CD4-positive, alpha-beta memory T cell (primary cell): ENCODE measurements around the gene PRR35. TPM values are rescaled to one million over a fixed set of nuclear protein-coding genes. Genes with fewer than 3 reads are reported as not detected.

Experiments
- CTCF ChIA-PET: fragments of 350-600 bp; sonication (Branson Sonifier 250); formaldehyde crosslinking; loops from one replicate; lab custom pipeline; 2021; ENCODE audit warnings: inconsistent platforms; ENCODE audit not compliant: partially characterized antibody; lab: Charles Lee
- POLR2A ChIA-PET: fragments of 350-600 bp; sonication (Branson Sonifier 250); formaldehyde crosslinking; loops from one replicate; lab custom pipeline; 2021; ENCODE audit not compliant: partially characterized antibody; lab: Charles Lee
- DNase-seq, 5 donors: peaks; one replicate each; pipeline versions ENCODE4 v3.0.0 to v3.0.0-alpha.2; 2020 to 2022; ENCODE audit warnings: mixed read lengths in 1 of 5
- H3K27ac ChIP-seq: one replicate; pipeline ENCODE4 v1.7.0; 2013; ENCODE audit warnings: low read depth, low read length
- H3K27me3 ChIP-seq: 2 replicates; pipeline ENCODE4 v1.7.0; 2013; ENCODE audit warnings: mild to moderate bottlenecking, low read length, moderate library complexity; ENCODE audit not compliant: insufficient read depth
- H3K36me3 ChIP-seq: 2 replicates; pipeline ENCODE4 v1.7.0; 2013; ENCODE audit warnings: mild to moderate bottlenecking, low read length, moderate library complexity; ENCODE audit not compliant: insufficient read depth
- H3K4me1 ChIP-seq: 2 replicates; pipeline ENCODE4 v1.7.0; 2013; ENCODE audit warnings: mild to moderate bottlenecking, low read length, moderate library complexity; ENCODE audit not compliant: insufficient read depth
- H3K4me3 ChIP-seq, 2 donors: one replicate each; pipeline ENCODE4 v1.7.0; 2013; ENCODE audit warnings: low read length in 2 of 2, mild to moderate bottlenecking in 1 of 2
- H3K9me3 ChIP-seq, 2 donors: one replicate each; pipeline ENCODE4 v1.7.0; 2013; ENCODE audit warnings: low read length in 2 of 2, control low read depth in 1 of 2; ENCODE audit not compliant: control insufficient read depth in 1 of 2
- H3K27ac Mint-ChIP-seq, 7 donors: one replicate each; pipeline ENCODE4 v1.8.0; 2020 to 2021; ENCODE audit warnings: mixed read lengths in 7 of 7, mild to moderate bottlenecking in 6 of 7, inconsistent platforms in 3 of 7, moderate library complexity in 3 of 7
- H3K27me3 Mint-ChIP-seq, 2 donors: one replicate each; pipeline ENCODE4 v1.8.0; 2020 to 2021; ENCODE audit warnings: mixed read lengths in 2 of 2
- H3K36me3 Mint-ChIP-seq, 2 donors: one replicate each; pipeline ENCODE4 v1.8.0; 2020 to 2021; ENCODE audit warnings: mixed read lengths in 2 of 2, inconsistent platforms in 1 of 2, mild to moderate bottlenecking in 1 of 2
- H3K4me1 Mint-ChIP-seq, 4 donors: one replicate each; pipeline ENCODE4 v1.8.0; 2020 to 2021; ENCODE audit warnings: mixed read lengths in 4 of 4, mild to moderate bottlenecking in 1 of 4
- H3K4me3 Mint-ChIP-seq, 8 donors: one replicate each; pipeline ENCODE4 v1.8.0; 2020 to 2021; ENCODE audit warnings: mixed read lengths in 8 of 8, mild to moderate bottlenecking in 7 of 8, moderate library complexity in 6 of 8, inconsistent platforms in 3 of 8
- H3K9me3 Mint-ChIP-seq, 8 donors: one replicate each; pipeline ENCODE4 v1.8.0; 2020 to 2021; ENCODE audit warnings: mixed read lengths in 8 of 8, mild to moderate bottlenecking in 5 of 8, inconsistent platforms in 3 of 8, moderate library complexity in 1 of 8
- intact Hi-C: fragments of 100-400 bp; cut with micrococcal nuclease; formaldehyde crosslinking; loops from one replicate; pipeline ENCODE4 v1.15.1; 2023
- polyA plus RNA-seq, 2 donors: library from polyadenylated mRNA; unstranded; fragments of 300-500 nt; fragmentation: Illumina TruSeq; gene quantifications; one replicate each; pipeline ENCODE4 v1.2.3, GENCODE V29; 2021
- total RNA-seq, 2 experiments: library from RNA; stranded (reverse); gene quantifications; one replicate each; pipeline ENCODE4 v1.2.3, GENCODE V29; 2021

The PRR35 gene
- total and polyA plus RNA-seq, 4 experiments from 2014 or later = not detected

DNA sequence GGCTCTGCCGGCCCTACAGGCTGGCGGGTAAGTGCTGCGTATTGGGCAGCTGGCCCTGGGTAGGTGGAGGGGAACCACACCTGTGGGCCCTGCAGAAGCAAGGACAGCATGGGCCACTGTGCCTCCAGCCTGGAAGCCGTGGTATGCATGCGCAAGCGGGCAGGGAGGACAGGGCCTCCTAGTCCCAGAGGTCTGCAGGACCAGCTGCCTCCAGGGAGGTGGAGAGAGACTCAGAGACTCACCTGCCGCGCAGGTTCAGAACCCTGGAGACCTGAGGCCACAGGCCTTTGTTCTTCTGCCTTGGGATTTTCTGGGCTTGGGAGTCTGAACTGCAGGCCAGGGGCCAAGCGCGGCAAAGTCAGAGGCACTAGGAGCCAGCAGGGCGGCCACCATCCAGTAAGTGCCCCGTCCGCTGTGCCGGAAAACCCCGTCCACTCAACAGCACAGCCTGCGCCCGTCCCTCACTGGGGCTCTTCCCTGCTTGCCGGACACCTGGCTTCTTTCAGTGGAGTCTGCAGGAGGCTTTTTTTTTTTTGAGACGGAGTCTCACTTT lies 20.8 kb downstream of the PRR35 start:
- Histone ChIP-seq H3K36me3 (no peaks in the 10 kb centered on the region), H3K9me3 (no peaks in the 10 kb centered on the region), H3K27me3 (no peaks in the 10 kb centered on the region), H3K4me1 (no peaks in the 10 kb centered on the region), H3K4me3 (no peak overlapping the region), H3K27ac (no peak overlapping the region)
- intact Hi-C loops = loop anchor here (10.0 kb wide), 1 partner anchor 206 kb away; the partner anchor contains the start of gene MRPL28
- peaks cover 0 to 4% of the 10 kb centered on the region in 2 donors for H3K36me3 Mint-ChIP-seq
- H3K27me3 Mint-ChIP-seq = no peaks in the 10 kb centered on the region
- H3K4me1 Mint-ChIP-seq = no peaks in the 10 kb centered on the region
- DNase-seq = no peak
- no peak overlapping the region for H3K27ac Mint-ChIP-seq
- no peak overlapping the region for H3K4me3 Mint-ChIP-seq
- POLR2A ChIA-PET = interaction anchor here (0.9 to 1.7 kb wide), 2 partner anchors 8 to 55 kb away, joined by 3 to 5 read pairs; partner anchors contain the start of gene METTL26
- CTCF ChIA-PET = no interaction called here
- H3K9me3 Mint-ChIP-seq = no peaks in the 10 kb centered on the region

DNA sequence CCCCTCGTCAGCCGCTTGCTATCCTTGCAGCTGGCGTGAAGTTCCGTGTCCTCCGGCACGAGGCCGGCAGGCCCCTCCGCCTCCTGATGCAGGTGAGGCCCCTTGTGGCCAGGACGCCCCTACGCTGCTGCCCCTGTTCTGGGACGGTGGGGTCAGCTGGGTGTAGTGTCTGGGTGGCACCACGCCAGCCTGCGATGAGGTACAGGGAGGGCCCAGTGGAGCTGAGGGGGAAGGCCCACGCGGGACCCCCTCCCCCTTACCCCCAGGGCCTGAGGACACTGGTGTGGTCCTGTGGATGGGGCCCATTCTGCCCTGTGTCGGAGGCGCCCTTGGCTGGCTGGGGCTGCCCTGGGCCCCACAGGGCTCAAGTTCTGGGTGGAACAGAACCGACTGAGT lies 22.0 kb downstream of the PRR35 start:
- POLR2A ChIA-PET = no interaction called here
- intact Hi-C loops = loop anchor here (10.0 kb wide), 1 partner anchor 207 kb away; the partner anchor contains the start of gene MRPL28
- peaks cover 0 to under 1% (median under 1%) of the 10 kb centered on the region in 4 donors for H3K4me1 Mint-ChIP-seq
- no peaks in the 10 kb centered on the region for H3K27me3 ChIP-seq
- H3K27me3 Mint-ChIP-seq = no peaks in the 10 kb centered on the region
- H3K4me3 ChIP-seq = no peak overlapping the region
- H3K9me3 Mint-ChIP-seq = no peaks in the 10 kb centered on the region
- H3K36me3 Mint-ChIP-seq = no peaks in the 10 kb centered on the region
- no peak overlapping the region for H3K27ac ChIP-seq
- H3K4me3 Mint-ChIP-seq = no peak overlapping the region
- H3K27ac Mint-ChIP-seq = no peak overlapping the region
- no peaks in the 10 kb centered on the region for H3K4me1 ChIP-seq
- CTCF ChIA-PET = interaction anchor here (0.8 kb wide), 1 partner anchor 26 kb away, joined by 3 read pairs; no protein-coding TSS in a partner anchor
- H3K9me3 ChIP-seq = no peaks in the 10 kb centered on the region
- DNase-seq = no peak
- H3K36me3 ChIP-seq = no peaks in the 10 kb centered on the region

DNA sequence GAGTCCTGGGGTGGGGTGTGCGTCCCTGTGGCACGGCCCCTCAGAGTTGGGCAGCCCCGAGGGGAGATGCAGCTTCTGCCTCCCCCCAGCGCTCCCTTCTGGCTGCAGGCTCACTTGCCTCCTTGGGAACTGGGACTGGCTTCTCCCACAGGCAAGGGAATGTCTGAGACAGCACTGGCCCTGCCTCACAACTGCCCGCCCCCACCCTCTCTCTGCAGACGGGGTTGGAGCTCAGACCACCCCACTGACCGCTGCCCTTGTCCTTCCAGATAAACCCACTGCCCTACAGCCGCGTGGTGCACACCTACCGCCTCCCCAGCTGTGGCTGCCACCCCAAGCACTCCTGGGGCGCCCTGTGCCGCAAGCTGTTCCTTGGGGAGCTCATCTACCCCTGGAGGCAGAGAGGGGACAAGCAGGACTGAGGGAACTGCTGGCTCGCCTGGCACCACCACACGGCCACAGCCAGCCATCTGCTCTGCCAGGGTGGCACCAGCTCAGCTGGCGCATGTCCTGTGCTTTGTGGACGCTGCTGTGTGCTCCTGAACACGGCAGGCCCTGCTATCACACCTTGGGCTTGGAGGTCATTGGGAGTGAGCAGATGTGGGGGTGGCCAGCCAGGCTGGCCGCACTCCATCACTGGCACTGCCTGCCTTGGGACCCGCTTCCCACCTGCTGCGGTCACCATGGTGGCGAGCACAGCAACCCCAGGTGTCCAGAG lies 22.6 kb downstream of the PRR35 start:
- H3K4me1 Mint-ChIP-seq = peaks cover 2 to 6% (median 4%) of the 10 kb centered on the region in 4 donors
- H3K4me3 ChIP-seq = no peak overlapping the region
- H3K4me3 Mint-ChIP-seq = no peak overlapping the region
- ChIA-PET POLR2A (no interaction called here), CTCF (interaction anchor here (0.8 kb wide), 1 partner anchor 26 kb away, joined by 3 read pairs; no protein-coding TSS in a partner anchor)
- no peaks in the 10 kb centered on the region for H3K27me3 Mint-ChIP-seq
- peak in 1 of 5 donors; percentile 30 for DNase-seq
- peaks cover 5% of the 10 kb centered on the region for H3K4me1 ChIP-seq
- no peak overlapping the region for H3K27ac Mint-ChIP-seq
- no peaks in the 10 kb centered on the region for H3K36me3 Mint-ChIP-seq
- no peaks in the 10 kb centered on the region for H3K9me3 Mint-ChIP-seq
- intact Hi-C loops = loop anchor here (10.0 kb wide), 1 partner anchor 208 kb away; the partner anchor contains the start of gene MRPL28
- no peaks in the 10 kb centered on the region for H3K9me3 ChIP-seq
- H3K36me3 ChIP-seq = no peaks in the 10 kb centered on the region
- no peaks in the 10 kb centered on the region for H3K27me3 ChIP-seq
- no peak overlapping the region for H3K27ac ChIP-seq

GRCh38 chr16:583470-583814 lies 23.2 kb downstream of the PRR35 start:
- Mint-ChIP-seq H3K36me3 (no peaks in the 10 kb centered on the region), H3K4me1 (peaks cover 2 to 13% (median 8%) of the 10 kb centered on the region in 4 donors), H3K27me3 (no peaks in the 10 kb centered on the region), H3K4me3 (no peak overlapping the region), H3K27ac (no peak overlapping the region), H3K9me3 (no peaks in the 10 kb centered on the region)
- DNase-seq = peak in 1 of 5 donors; percentile 18
- intact Hi-C loops = loop anchor here (10.0 kb wide), 1 partner anchor 209 kb away; the partner anchor contains the start of gene MRPL28
- Histone ChIP-seq H3K4me1 (peaks cover 11% of the 10 kb centered on the region), H3K27me3 (no peaks in the 10 kb centered on the region), H3K36me3 (no peaks in the 10 kb centered on the region), H3K9me3 (no peaks in the 10 kb centered on the region), H3K27ac (no peak overlapping the region), H3K4me3 (no peak overlapping the region)
- ChIA-PET POLR2A (no interaction called here), CTCF (no interaction called here)

DNA sequence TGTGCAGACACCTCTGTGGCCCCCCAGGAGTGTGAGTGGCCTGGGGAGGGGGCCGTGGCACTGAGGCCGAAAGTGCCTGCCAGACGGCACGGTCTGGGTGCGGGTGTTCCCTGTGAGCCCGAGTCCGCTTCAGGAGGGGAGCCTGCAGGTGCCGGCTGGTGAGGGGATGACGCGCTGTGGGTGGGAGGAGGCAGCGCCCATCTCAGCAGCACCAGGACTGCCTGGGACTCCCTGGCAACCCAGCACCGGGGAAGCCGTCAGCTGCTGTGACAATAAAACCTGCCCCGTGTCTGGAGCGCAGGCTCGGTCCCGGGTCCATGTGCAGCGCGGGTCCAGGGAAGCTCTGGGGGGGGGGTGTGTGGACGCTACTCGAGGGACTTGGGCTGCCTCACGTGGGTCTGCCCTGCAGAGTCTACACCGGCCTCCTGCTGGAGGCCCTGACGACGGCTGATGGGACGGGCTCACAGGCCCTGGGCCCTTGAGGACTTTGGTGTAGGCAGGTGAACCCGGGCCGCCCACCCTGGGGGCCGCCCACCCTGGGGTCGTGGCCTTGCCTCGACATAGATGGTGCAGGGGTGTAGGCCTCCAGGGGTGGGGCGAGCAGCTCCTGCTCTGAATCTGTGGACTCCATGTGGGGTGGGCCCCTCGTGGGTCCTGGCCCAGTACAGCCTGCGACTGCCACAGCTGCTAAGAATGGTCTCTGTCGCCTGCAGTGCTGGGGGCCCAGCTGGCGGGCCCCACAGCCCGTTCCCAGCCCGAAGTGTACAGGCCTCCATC lies 23.8 kb downstream of the PRR35 start:
- DNase-seq = peak in 1 of 5 donors; percentile 32

DNA sequence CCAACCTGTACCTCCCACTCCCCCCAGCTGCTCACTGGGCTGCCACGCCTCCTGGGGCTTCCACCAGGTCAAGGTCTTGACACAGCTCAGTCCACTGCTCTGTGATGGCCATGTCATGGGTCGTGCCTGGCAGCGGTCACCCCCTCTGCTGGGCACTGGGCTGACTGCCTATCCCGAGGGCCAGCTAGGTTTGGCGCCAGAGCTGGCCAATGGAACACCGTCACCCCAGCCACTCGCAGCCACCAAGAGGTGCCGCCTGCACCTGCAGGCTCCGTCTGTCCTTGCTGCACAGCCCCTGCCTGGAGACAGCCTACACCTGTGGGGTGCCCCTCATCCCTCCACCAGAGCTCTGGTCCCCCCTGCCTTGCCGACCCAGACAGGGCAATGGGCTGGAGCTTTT lies 25.2 kb downstream of the PRR35 start:
- Mint-ChIP-seq H3K27ac (peak overlapping the region in 1 of 7 donors; percentile 70), H3K9me3 (peaks cover 0 to 2% (median 0%) of the 10 kb centered on the region in 8 donors), H3K4me1 (peaks cover 2 to 25% (median 10%) of the 10 kb centered on the region in 4 donors), H3K36me3 (peaks cover 0 to 7% of the 10 kb centered on the region in 2 donors), H3K4me3 (no peak overlapping the region), H3K27me3 (no peaks in the 10 kb centered on the region)
- Histone ChIP-seq H3K9me3 (no peaks in the 10 kb centered on the region), H3K4me3 (no peak overlapping the region), H3K4me1 (peaks cover 12% of the 10 kb centered on the region), H3K27me3 (no peaks in the 10 kb centered on the region), H3K36me3 (no peaks in the 10 kb centered on the region), H3K27ac (no peak overlapping the region)
- no peak for DNase-seq
- POLR2A ChIA-PET = interaction anchor here (0.6 to 1.7 kb wide), 2 partner anchors 51 to 139 kb away, joined by 3 to 7 read pairs; partner anchors contain the start of gene METTL26
- CTCF ChIA-PET = no interaction called here
- intact Hi-C loops = loop anchor here (10.0 kb wide), 1 partner anchor 211 kb away; the partner anchor contains the start of gene MRPL28

More for the DNA sequence above, 23.8 kb downstream of the PRR35 start:
- H3K9me3 Mint-ChIP-seq = no peaks in the 10 kb centered on the region
- peaks cover 2 to 16% (median 10%) of the 10 kb centered on the region in 4 donors for H3K4me1 Mint-ChIP-seq
- H3K4me1 ChIP-seq = peaks cover 12% of the 10 kb centered on the region
- H3K36me3 Mint-ChIP-seq = peaks cover 0 to 1% of the 10 kb centered on the region in 2 donors
- no peaks in the 10 kb centered on the region for H3K27me3 Mint-ChIP-seq
- no peaks in the 10 kb centered on the region for H3K27me3 ChIP-seq
- H3K4me3 ChIP-seq = no peak overlapping the region
- no peak overlapping the region for H3K4me3 Mint-ChIP-seq
- H3K27ac ChIP-seq = no peak overlapping the region
- intact Hi-C loops = loop anchor here (10.0 kb wide), 1 partner anchor 209 kb away; the partner anchor contains the start of gene MRPL28
- H3K9me3 ChIP-seq = no peaks in the 10 kb centered on the region
- ChIA-PET POLR2A (interaction anchor here (1.0 to 1.7 kb wide), 2 partner anchors 52 to 96 kb away, joined by 4 to 7 read pairs; partner anchors contain the start of genes METTL26 and STUB1), CTCF (no interaction called here)
- no peak overlapping the region for H3K27ac Mint-ChIP-seq
- H3K36me3 ChIP-seq = no peaks in the 10 kb centered on the region
